Loucy (cell line): ENCODE results near the gene SYNGR1.

Experiments
- CTCF ChIP-seq: fragments of 200-600 bp; sonication (generic); conservative IDR thresholded peaks from 2 replicates; pipeline ENCODE4 v1.5.1; 2014; ENCODE audit warnings: mild to moderate bottlenecking, antibody characterized with exemption, low read length
- EZH2phosphoT487 ChIP-seq: fragments of 200-600 bp; IDR thresholded peaks from 2 replicates; pipeline ENCODE4 v1.6.1; 2018; ENCODE audit warnings: antibody characterized with exemption, mild to moderate bottlenecking, moderate library complexity, borderline replicate concordance

GRCh38 chr22:39360674-39361413, 11.1 kb downstream of the SYNGR1 start:
- TF ChIP-seq CTCF (no peak), EZH2phosphoT487 (no peak)
